Uterus (tissue), 4 donors: Measurements from ENCODE around the gene IGSF5. TPM values are rescaled to one million over a fixed set of nuclear protein-coding genes. Genes with fewer than 3 reads are reported as not detected.

ENCODE experiments used
- DNase-seq, 2 donors: peaks; one replicate each; pipeline ENCODE4 v3.0.0-alpha.2; 2019 to 2020
- H3K27ac ChIP-seq, 2 donors: fragments of 200-600 bp; sonication (generic); 1 replicate in 1 of 2; 2 replicates in 1 of 2; pipeline ENCODE4 v1.5.1; 2016 to 2018
- H3K27me3 ChIP-seq, 2 donors: fragments of 200-600 bp; sonication (generic); one replicate each; pipeline ENCODE4 v1.5.1; 2018 to 2019; ENCODE audit warnings: control low read depth in 1 of 2
- H3K36me3 ChIP-seq, 2 donors: fragments of 200-600 bp; sonication (generic); one replicate each; pipeline ENCODE4 v1.5.1; 2019; ENCODE audit warnings: control low read depth in 1 of 2
- H3K4me1 ChIP-seq, 2 donors: fragments of 200-600 bp; sonication (generic); one replicate each; pipeline ENCODE4 v1.5.1; 2018 to 2019; ENCODE audit warnings: control low read depth in 1 of 2
- H3K4me3 ChIP-seq, 2 donors: fragments of 200-600 bp; sonication (generic); 1 replicate in 1 of 2; 2 replicates in 1 of 2; pipeline ENCODE4 v1.5.1; 2018 to 2019; ENCODE audit warnings: mild to moderate bottlenecking in 1 of 2
- H3K9me3 ChIP-seq, 2 donors: fragments of 200-600 bp; sonication (generic); one replicate each; pipeline ENCODE4 v1.5.1; 2019; ENCODE audit warnings: control low read depth in 1 of 2
- CTCF ChIP-seq, 4 experiments: fragments of 200-600 bp in 2 of 4; fragments of 450-650 bp in 2 of 4; sonication (generic) in 2 of 4; IDR thresholded peaks; one replicate each; pipeline ENCODE4 v1.5.1; 2016 to 2019; ENCODE audit warnings: antibody characterized with exemption in 4 of 4, mild to moderate bottlenecking in 2 of 4, moderate library complexity in 1 of 4
- POLR2A ChIP-seq, 2 donors: fragments of 450-650 bp; IDR thresholded peaks; one replicate each; pipeline ENCODE4 v1.6.1; 2016; ENCODE audit warnings: antibody characterized with exemption in 2 of 2, mild to moderate bottlenecking in 1 of 2, moderate library complexity in 1 of 2
- intact Hi-C: fragments of 100-400 bp; cut with DNase I; formaldehyde crosslinking; loops from one replicate; pipeline ENCODE4 v1.15.1; 2023; ENCODE audit warnings: low total_unique reads
- total RNA-seq, 4 donors: library from RNA; depleted of rRNA in 3 of 4; stranded (reverse); fragments of >200 nt in 3 of 4; gene quantifications; one replicate each; pipeline versions ENCODE4 v1.1.0 to v1.2.4, GENCODE V29; 2014 to 2023
- donor health status: DM: yes; HTN: yes; CAD: no.

The IGSF5 gene
- total RNA-seq, 4 donors from 2014 or later: 0.27 to 1.0 TPM; not detected in 2

- TF ChIP-seq CTCF (IDR thresholded peaks at IDR 0.05) (no peak), POLR2A (IDR thresholded peaks at IDR 0.05) (no peak)
- Histone ChIP-seq H3K4me1 (no peaks in the 10 kb centered on the region), H3K27ac (no peak overlapping the region), H3K36me3 (no peaks in the 10 kb centered on the region), H3K4me3 (no peak overlapping the region), H3K9me3 (no peaks in the 10 kb centered on the region), H3K27me3 (no peaks in the 10 kb centered on the region)
- intact Hi-C loops: no loop called here
- DNase-seq: no peak
These were observed 92.9 kb downstream of the IGSF5 start for GRCh38 chr21:39837861-39838359.

- Histone ChIP-seq H3K36me3 (no peaks in the 10 kb centered on the region), H3K9me3 (no peaks in the 10 kb centered on the region), H3K4me1 (no peaks in the 10 kb centered on the region), H3K27me3 (no peaks in the 10 kb centered on the region), H3K4me3 (no peak overlapping the region), H3K27ac (no peak overlapping the region)
- no peak for TF ChIP-seq POLR2A (IDR thresholded peaks at IDR 0.05)
- TF ChIP-seq CTCF (IDR thresholded peaks at IDR 0.05): no peak
- intact Hi-C loops: no loop called here
- DNase-seq: no peak
These were observed 95.6 kb downstream of the IGSF5 start for GRCh38 chr21:39840373-39841097.

- Histone ChIP-seq H3K4me1 (no peaks in the 10 kb centered on the region), H3K9me3 (no peaks in the 10 kb centered on the region), H3K36me3 (no peaks in the 10 kb centered on the region), H3K27me3 (no peaks in the 10 kb centered on the region), H3K27ac (no peak overlapping the region), H3K4me3 (no peak overlapping the region)
- intact Hi-C loops: no loop called here
- DNase-seq: no peak
- TF ChIP-seq CTCF (IDR thresholded peaks at IDR 0.05) (no peak), POLR2A (IDR thresholded peaks at IDR 0.05) (no peak)
These were observed 97.9 kb downstream of the IGSF5 start for GRCh38 chr21:39842741-39843459.

GRCh38 chr21:39843483-39843882 is 98.5 kb downstream of the IGSF5 start:
- no peak overlapping the region for H3K4me3 ChIP-seq
- H3K9me3 ChIP-seq: no peaks in the 10 kb centered on the region
- no peaks in the 10 kb centered on the region for H3K4me1 ChIP-seq
- H3K27me3 ChIP-seq: no peaks in the 10 kb centered on the region
- no peak for DNase-seq
- H3K36me3 ChIP-seq: no peaks in the 10 kb centered on the region
- no peak overlapping the region for H3K27ac ChIP-seq
- TF ChIP-seq POLR2A (IDR thresholded peaks at IDR 0.05): no peak
- no peak for TF ChIP-seq CTCF (IDR thresholded peaks at IDR 0.05)
- intact Hi-C loops: no loop called here

GRCh38 chr21:39843916-39844315 is 98.9 kb downstream of the IGSF5 start:
- DNase-seq: no peak
- Histone ChIP-seq H3K4me3 (no peak overlapping the region), H3K27me3 (no peaks in the 10 kb centered on the region), H3K36me3 (no peaks in the 10 kb centered on the region), H3K9me3 (no peaks in the 10 kb centered on the region), H3K27ac (no peak overlapping the region), H3K4me1 (no peaks in the 10 kb centered on the region)
- TF ChIP-seq POLR2A (IDR thresholded peaks at IDR 0.05) (no peak), CTCF (IDR thresholded peaks at IDR 0.05) (no peak)
- intact Hi-C loops: no loop called here
